Fibroblast of lung (primary cell): Measurements from ENCODE around the gene UBR4.

Experiments
- CTCF ChIP-seq, 2 donors: IDR thresholded peaks in 1 of 2; conservative IDR thresholded peaks in 1 of 2; 1 replicate in 1 of 2; 2 replicates in 1 of 2; pipeline ENCODE4 v1.5.1; 2011 to 2012; ENCODE audit warnings: low read length in 2 of 2, control low read depth in 1 of 2, inconsistent platforms in 1 of 2, low read depth in 1 of 2, mild to moderate bottlenecking in 1 of 2
- EZH2 ChIP-seq: IDR thresholded peaks from 2 replicates; pipeline ENCODE4 v1.5.1; 2012; ENCODE audit warnings: low read length, control low read depth, mild to moderate bottlenecking; ENCODE audit errors: missing control alignments

GRCh38 chr1:19032701-19033514 is 177.2 kb downstream of the UBR4 start:
- no peak for TF ChIP-seq EZH2
- no peak for TF ChIP-seq CTCF (conservative IDR thresholded peaks at IDR 0.05 in 1 of 2, IDR thresholded peaks at IDR 0.05 in 1 of 2; ENCODE audit: low read depth in 1 of 2, low read length in 2 of 2)
